CD1c-positive myeloid dendritic cell (primary cell): ENCODE measurements around the gene KIF17.

Experiments
- DNase-seq: peaks from one replicate; pipeline ENCODE4 v3.0.0-alpha.2; 2016; ENCODE audit errors: extremely low spot score

The KIF17 gene

DNA sequence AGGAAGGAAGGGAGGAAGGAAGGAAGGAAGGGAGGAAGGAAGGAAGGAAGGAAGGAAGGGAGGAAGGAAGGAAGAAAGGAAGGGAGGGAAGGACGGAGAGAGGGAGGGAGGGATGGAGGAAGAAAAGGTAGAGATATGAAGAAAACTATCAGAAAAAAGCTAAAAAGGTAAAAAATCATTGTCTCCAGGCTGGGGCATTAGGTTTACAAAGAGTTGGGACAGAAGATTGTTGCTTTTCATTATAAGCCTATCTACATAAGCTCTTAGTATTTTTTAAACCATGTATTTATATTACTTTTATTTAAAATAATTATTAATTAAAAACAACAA, 91.7 kb downstream of the KIF17 start:
- no peak for DNase-seq

DNA sequence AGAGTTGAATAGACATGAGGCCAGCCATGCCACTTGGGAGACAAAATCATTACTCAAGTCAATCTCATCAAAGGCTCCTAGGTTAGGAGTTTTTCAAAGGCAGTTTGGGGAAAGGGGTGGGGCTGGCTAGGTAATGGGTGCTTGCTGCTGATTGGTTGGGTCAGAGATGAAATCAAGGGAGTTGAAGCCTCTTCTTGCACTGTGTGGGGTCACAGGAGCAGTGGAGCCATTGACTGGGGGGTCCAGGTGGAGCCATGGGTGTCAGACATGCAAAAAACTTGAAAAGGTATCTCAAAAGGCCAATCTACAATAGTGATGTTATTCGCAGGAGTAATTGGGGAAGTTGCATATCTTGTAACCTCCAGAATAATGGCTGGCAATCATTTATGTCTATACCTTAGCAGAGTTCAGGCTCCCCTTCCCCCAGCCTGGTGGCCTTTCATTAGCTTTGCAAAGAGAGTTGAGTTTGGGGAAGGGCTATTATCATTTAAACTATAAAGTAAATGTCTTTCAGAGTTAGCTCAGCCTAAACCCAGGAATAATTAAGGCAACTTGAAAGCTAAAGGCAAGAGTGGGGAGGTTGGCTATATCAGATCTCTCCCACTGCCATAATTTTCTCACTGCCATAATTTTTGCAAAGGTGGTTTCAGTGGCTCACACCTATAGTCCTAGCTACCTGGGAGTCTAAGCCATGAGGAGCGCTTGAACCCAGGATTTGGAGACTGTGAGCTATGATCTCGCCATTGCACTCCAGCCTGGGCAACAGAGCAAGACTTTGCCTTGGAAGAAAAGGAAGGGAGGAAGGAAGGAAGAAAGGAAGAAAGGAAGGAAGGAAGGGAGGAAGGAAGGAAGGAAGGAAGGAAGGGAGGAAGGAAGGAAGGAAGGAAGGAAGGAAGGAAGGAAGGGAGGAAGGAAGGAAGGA, 92.4 kb downstream of the KIF17 start:
- no peak for DNase-seq

DNA sequence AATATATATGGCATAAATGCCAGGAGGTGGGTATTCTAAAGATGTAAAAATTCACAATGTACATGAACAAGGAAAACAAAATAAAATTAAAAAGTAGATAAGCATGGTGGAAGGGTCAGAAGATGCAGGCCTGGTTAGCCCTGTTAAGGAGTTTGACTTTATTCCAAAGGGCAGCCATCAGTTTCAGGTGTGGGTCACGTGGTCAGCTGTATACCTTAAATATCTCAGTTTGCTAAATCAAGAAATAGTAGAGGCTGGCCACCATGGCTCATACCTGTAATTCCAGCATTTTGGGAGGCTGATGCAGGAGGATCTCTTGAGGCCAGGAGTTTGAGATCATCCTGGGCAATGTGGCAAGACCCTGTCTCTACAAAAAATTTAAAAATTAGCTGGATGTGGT, 93.1 kb downstream of the KIF17 start:
- no peak for DNase-seq

GRCh38 chr1:20621012-20621411, 96.8 kb downstream of the KIF17 start:
- DNase-seq = no peak

- DNase-seq = no peak
Observed at GRCh38 chr1:20619999-20620398, 97.8 kb downstream of the KIF17 start.

DNA sequence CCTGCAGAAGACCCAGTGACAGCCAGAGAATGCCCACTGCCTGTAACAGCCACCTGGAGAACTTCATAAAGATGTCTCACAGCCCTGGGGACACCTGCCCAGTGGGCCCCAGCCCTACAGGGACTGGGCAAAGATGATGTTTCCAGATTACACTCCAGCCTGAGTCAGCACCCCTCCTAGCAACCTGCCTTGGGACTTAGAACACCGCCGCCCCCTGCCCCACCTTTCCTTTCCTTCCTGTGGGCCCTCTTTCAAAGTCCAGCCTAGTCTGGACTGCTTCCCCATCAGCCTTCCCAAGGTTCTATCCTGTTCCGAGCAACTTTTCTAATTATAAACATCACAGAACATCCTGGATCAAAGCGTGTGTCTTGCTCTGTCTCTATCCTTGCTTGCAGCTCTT, 99.3 kb downstream of the KIF17 start:
- no peak for DNase-seq

GRCh38 chr1:20616847-20617487, 100.8 kb downstream of the KIF17 start:
- DNase-seq = no peak

DNA sequence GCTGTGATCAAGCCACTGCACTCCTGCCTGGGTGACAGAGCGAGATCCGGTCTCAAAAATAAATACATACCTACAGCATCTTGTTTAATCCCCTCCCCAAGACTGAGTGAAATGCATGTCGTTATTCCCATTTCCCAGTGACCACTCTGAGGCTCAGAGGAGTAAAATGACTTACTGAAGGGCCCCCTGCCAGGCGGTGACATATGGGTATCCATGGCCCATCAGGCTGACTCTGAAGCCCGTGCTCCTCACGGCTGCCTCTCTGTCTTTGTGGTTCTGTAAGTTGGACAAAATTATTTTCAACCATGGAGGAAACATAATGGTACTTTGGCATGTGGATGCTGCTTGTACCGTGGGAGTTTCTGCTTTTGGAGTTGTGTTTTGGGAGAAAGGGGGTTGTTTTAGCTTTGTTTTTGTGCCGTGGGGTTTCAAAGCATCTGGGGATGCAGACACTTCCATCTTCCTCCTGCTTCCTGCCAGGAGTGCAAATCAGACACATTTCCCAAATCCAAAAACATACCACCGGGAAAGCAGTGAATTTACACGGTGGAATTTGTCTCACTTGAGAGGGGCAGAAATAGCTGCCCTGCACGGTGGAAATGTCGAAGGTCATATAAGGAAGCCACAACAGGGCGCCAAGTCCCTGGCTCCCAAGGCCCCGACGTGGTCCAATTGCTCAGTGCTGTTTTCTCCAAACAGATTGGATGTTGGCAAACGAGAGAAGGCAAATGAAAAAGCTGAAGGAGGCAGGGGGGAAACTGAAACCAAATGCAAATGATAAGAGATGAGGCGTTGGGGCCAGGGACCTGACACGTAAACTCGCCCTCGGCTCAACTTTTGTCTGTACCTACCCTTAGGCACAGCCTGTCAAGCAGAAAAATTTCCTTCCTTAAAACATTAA, 101.6 kb downstream of the KIF17 start:
- no peak for DNase-seq

- DNase-seq = no peak
Observed at GRCh38 chr1:20614131-20614579, 103.7 kb downstream of the KIF17 start.
